Cerebellar cortex (tissue), 1 donor: ENCODE results near the gene TFB1M.
"Not testable (repeated sequence)": the region's sequence is repeated elsewhere in the genome, so short reads cannot be mapped to it uniquely, and the experiment has no call there.

ENCODE experiments used
- DNase-seq: peaks from one replicate; pipeline ENCODE4 v3.0.0-alpha.2; 2015; ENCODE audit warnings: low spot score

Gene TFB1M

DNA sequence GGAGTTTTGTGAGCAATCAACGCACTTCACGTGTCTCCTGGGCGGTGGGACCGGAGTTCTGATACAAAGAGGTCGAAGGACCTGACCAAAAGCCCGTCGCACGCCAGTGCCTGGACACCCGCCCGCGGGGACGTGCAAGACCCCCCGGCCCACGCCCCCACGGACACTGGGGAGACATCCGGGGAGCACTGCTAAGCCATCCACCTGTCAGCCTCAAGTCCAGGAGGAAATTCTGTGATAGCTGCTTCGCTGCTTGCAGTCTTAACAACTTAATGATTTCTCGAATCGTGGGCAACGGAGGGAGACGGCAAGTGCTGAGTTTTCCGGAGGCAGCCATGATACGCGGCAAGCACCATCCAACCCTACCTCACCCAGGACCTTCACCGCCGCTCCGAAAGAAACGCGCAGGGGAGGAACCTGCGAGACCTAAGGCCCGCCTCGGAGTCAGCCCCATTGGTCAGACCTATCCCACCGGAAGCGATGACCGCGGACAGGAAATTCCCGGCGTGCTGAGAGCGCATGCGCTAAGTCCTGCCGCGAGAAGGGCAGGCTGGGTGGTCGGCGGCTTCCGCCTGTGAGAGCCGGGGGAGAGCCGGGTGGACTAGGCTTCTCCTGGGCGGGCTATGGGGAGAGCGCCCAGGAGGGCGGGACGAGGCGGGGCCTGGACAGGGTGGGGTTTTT, at the start of gene TFB1M:
Gene TFB1M, minus strand, starts transcription at position 393 of the 681 bp plus-strand sequence. Its CDS starts 56 bp downstream, at position 337.
- peak; percentile 99 for DNase-seq

DNA sequence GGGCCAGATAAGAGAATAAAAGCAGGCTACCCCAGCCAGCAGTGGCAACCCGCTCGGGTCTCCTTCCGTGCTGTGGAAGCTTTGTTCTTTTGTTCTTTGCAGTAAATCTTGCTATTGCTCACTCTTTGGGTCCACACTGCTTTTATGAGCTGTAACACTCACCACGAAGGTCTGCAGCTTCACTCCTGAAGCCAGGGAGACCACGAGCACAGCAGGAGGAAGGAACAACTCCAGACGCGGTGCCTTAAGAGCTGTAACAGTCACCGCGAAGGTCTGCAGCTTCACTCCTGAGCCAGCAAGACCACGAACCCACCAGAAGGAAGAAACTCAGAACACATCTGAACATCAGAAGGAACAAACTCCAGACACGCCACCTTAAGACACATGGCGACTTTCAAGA, 49.7 kb upstream of the TFB1M start:
- DNase-seq, result not testable (repeated sequence)

DNA sequence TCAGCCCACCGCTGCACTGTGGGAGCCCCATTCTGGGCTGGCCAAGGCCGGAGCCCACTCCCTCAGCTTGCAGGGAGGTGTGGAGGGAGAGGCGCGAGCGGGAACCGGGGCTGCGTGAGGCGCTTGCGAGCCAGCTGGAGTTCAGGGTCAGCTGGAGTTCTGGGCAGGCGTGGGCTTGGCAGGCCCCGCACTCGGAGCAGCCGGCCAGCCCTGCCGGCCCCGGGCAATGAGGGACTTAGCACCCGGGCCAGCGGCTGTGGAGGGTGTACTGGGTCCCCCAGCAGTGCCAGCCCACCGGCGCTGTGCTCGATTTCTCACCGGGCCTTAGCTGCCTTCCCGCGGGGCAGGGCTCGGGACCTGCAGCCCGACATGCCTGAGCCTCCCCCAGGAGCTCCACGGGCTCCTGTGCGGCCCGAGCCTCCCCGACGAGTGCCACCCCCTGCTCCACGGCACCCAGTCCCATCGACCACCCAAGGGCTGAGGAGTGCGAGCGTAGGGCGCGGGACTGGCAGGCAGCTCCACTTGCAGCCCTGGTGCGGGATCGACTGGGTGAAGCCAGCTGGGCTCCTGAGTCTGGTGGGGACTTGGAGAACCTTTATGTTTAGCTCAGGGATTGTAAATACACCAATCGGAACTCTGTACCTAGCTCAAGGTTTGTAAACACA, 48.8 kb upstream of the TFB1M start:
- DNase-seq, result not testable (repeated sequence)

DNA sequence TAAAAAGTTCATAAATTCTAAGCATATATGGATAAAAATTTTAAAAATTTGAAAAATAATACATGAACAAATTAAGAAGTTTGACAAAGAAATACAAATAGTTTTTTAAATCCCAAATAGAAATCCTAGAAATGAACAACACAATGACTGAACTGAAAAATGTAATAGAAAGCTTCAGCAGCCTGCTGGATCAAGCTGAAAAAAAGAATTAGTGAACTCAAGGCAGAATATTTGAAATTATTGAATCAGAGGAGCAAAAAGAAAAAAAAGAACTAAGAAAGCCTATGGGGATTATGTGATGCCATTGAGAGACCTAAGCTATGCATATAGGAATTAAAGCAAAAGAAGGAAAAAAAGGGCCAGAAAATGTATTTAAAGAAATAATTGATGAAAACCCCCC, 39.9 kb upstream of the TFB1M start:
- no peak for DNase-seq

DNA sequence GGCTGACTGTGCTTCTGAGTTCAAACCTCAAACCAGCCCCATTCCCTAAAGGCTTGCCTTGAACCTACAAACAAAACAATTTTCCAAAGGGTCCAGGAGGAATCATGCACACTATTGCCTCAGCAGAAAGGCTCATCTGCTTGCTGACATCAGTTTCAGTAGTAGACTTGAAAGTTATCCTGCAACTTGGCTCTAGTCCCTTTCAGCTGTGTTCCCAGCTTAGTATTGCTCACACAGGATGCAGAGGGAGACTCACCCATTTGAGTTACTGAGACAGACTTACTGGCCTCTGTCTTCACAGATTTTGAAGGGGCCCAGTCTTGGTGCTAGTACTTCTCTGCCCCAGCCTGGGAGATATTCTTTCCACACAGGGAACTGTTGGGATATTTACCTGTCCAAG, 38.5 kb upstream of the TFB1M start:
- no peak for DNase-seq

DNA sequence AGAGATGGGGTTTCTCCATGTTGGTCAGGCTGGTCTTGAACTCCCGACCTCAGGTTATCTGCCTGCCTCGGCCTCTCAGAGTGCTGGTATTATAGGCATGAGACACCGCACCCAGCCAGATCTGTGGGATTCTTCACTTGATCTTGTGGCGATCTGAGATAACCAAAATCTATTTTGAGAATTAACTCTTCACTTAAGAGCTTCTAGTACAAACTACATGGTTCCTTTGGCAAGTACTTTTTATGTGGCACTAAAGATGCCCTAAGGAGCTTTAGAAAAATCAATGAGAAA, 37.8 kb upstream of the TFB1M start:
- no peak for DNase-seq

DNA sequence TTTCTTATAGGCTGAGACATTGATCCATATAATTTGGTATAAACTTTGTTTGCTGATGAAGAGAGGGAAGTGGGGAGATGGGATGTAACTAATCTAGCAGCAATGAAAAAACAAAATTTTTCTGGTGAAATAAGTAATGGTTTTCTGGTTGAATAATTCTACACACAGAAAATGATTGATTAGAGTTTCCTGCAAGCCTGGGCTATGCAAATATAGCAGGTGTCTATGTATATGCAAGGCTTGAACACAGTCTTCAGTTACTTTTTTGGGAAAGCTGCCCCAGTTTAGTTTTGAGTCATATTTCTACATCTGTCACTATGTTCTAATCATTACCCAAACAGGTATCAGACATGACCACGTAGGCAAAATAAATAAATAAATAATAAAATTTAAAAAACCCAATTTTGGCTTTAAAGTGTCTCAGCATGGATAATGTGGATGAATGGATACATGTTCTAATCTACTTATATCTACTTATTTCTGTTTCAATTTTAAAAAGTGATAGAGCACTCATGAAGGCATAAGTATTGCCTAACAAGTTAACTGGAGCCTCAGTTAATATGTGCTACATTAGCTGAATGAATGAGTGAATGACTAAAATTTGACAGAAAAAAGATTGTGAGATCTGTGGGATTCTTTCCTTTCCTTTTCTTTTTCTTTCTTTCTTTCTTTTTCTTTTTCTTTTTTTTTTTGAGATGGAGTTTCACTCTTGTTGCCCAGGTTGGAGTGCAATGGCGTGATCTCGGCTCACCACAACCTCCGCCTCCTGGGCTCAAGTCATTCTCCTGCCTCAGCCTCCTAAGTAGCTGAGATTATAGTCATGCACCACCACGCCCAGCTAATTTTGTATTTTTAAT, 37.2 kb upstream of the TFB1M start:
- no peak for DNase-seq

DNA sequence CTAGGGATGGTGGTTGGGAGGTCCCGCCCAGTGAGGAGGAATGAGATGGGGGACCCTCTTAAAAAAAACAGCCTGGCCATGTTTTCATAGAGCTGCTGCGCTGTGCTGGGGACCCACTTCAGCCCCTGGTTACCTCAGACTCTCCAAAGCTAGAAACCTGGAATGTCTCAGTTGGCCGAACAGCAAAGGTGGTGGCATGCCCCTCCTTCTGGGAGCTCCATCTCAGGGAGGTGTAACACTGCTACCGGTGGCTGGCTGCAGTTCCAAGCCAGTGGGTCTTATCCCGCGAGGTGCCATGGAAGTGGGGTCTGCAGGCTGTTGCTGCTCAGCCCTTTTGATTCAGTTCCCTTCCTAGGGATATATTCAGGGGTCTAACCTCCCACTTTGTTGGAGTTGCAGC, 35.7 kb upstream of the TFB1M start:
- DNase-seq, result no peak

DNA sequence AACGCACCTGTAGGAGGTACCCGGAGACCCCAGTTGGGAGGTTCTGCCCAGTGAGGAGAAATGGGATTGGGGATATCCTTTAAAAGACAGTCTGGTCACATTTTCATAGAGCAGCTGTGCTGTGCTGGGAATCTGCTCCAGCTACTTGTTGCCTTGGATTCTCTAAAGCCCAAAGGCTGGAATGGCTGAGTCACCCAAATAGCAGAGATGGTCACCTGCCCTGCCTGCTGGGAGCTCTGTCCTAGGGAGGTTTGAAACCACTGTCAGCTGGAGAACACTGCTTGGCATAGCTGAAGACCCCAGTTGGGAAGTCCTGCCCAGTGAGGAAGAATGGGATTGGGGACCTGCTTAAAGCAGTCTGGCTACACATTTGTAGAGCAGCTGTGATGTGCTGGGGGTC, 34.8 kb upstream of the TFB1M start:
- DNase-seq, result no peak

DNA sequence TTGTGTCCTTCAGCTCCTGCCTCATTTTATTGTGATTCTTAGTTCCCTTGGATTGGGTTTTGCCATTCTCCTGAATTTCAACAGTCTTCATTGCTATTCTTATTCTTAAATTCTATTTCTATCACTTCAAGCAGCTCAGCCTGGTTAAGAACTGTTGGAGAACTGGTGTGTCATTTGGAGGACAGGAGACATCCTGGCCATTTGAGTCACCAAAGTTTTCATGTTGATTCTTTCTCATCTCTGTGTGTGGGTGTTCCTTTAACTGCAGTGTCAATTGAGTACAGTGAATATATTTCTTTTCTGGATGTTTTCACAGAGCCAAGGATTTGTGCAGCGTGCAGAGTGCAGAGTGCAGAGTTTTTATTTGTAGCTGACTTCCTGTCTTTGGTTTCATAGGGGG, 33.5 kb upstream of the TFB1M start:
- no peak for DNase-seq

DNA sequence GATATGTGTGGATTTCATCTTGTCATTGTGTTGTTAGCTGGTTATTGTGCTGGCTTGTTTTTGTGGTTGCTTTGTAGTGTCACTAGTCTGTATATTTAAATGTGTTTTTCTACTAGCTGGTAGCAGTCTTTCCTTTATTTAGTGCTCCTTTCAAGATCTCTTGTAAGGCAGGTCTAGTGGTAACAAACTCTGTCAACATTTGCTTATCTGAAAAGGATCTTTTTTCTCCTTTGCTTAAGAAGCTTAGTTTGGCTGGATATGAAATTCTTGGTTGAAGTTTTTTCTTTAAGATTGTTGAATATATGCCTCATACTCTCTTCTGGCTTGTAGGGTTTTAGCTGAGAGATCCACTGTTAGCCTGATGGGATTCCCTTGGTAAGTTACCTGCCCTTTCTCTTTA, 32.7 kb upstream of the TFB1M start:
- DNase-seq, result no peak

DNA sequence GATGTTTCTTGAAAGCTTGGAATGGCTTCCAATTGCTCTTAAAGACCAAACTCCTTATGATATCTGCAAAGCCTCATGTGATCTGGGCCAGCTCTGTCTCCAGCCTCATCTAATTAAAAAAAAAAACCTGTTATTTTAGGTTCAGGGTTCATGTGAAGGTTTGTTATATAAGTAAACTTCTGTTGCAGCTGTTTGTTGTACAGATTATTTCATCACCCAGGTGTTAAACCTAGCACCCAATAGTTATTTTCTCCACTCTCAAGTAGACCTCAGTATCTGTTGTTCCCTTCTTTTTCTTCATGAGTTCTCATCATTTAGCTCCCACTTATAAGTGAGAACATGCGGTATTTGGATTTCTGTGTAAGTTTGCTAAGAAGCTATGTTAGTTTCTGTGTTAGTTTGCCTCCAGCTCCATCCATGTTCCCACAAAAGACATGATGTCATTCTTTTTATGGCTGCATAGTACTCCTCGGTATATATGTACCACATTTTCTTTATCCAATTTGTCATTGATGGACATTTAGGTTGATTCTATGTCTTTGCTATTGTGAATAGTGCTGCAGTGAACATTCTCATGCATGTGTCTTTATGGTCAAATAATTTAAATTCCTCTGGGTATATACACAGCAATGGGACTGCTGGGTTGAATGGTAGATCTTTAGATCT, 30.2 kb upstream of the TFB1M start:
- no peak for DNase-seq

DNA sequence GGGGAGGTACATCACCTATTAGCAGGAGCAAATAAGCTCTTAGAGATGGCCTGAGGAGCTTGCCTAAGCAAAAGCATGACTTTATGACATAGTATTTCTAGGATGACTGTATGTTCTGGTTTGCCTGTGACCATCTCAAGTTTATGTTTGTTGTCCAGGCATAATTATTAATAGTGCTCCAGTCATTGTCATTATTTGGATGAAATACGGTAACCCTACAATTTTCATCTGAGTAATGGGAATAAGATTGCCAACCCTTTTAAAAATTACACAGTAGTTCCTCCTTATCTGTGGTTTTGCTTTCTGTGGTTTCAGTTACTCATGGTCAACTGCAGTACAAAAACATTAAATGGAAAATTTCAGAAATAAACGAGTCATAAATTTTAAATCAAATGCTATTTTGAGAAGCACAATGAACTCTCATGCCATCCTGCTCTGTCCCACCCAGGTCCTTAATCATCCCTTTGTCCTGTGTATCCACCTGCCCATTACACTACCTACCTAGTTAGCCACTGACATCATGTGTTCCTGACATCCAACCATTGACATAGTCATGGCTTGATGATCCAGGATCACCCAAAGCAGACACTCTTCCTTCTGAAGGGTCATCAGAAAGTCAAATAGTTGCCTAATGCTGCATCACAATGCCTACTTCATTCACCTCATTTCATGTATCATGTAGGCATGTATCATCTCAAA, 27.0 kb upstream of the TFB1M start:
- DNase-seq, result no peak

DNA sequence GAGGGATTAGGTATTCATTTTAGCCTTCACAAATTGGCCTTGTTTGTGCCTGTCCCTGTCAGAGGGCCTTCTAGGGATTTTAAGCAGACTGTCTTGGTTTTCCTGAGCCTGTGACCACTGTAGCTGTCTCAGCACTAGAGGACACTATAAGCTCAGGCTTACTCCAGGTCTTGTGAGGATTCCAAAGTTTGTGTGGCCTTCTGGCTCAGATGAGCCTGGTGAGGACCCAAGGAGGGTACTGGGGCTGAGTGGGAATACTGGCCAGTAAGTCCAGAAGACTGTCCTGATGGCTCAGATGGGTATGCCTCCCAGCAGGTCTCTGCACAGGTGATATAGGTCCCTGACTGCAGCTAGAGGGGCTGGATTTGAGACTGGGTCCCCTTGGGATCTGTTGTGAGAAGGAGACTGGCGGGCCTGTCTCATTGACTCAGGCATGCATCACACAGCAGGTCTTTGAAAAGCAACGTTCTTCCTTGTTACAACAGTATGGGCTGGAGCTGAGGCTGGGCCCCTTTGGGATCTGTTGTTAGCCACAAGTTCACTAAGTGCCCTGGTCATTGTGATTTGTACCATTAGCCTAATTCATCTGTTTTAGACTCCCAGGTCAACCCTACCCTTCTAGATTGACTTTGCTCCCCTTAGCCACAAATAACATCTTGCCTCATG, 26.3 kb upstream of the TFB1M start:
- no peak for DNase-seq

DNA sequence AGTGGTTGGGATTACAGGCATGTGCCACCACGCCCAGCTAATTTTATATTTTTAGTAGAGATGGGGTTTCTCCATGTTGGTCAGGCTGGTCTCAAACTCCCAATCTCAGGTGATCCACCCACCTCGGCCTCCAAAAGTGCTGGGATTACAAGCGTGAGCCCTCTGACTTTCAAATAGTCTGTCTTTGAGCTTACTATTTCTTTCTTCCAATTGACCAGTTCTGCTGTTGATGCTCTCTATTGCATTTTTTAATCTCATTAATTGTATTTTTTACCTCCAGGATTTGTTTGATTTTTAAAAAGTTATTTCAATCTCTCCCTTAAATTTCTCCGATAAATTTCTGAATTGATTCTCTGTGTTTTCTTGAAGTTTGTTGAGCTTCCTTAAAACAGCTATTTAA, 25.6 kb upstream of the TFB1M start:
- not testable (repeated sequence) for DNase-seq

DNA sequence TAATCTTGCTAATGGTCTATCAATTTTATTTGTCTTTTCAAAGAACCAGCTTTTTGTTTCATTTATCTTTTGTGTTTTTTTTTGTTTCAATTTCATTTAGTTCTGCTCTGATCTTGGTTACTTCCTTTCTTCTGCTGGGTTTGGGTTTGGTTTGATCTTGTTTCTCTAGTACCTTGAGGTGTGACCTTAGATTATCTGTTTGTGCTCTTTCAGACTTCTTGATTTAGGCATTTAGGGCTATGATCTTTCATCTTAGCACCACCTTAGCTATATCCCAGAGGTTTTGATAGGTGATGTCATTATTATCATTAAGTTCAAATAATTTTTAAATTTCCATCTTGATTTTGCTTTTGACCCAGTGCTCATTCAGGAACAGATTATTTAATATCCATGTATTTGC, 24.0 kb upstream of the TFB1M start:
- DNase-seq, result not testable (repeated sequence)

DNA sequence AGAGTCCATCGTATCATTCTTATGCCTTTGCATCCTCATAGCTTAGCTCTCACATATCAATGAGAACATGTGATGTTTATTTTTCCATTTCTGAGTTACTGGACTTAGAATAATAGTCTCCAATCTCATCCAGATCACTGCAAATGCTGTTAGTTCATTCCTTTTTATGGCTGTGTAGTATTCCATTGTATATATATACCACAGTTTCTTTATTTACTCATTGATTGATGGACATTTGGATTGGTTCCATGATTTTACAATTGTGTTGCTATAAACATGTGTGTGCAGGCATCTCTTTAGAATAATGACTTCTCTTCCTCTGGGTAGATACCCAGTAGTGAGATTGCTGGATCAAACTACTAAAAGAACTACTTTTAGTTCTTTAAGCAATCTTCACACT, 21.0 kb upstream of the TFB1M start:
- no peak for DNase-seq

DNA sequence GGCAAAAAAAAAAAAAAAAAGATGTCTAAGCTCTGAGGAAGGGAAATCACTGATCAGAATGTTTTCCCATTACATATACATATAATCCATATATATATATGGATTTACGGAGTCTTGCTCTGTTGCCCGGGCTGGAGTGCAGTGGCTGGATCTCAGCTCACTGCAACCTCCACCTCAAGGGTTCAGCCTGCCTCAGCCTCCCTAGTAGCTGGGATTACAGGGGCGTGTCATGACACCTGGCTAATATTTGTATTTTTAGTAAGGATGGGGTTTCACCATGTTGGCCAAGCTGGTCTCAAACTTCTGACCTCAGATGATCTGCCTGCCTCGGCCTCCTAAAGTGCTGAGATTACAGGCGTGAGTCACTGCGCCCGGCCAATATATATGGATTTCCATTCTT, 19.8 kb upstream of the TFB1M start:
- not testable (repeated sequence) for DNase-seq

DNA sequence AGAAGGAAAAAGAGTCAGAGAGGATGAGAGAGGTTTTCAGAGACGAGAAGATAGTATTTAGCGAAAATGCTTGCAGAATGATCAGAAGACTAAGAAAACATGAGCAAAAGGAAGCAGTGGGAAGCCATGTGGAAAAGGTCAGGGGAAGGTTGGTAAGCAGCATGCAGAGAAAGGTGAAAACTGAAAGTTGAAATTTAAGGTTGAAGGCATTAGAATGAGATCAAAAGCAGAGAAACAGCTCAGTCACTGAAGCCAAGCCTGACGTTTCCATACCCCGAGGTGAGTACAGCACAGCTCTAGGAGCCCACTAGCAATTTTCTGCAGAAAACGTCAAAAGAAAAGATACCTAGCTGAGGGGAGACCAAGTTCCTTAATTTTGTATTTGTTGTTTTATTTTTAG, 19.1 kb upstream of the TFB1M start:
- no peak for DNase-seq

DNA sequence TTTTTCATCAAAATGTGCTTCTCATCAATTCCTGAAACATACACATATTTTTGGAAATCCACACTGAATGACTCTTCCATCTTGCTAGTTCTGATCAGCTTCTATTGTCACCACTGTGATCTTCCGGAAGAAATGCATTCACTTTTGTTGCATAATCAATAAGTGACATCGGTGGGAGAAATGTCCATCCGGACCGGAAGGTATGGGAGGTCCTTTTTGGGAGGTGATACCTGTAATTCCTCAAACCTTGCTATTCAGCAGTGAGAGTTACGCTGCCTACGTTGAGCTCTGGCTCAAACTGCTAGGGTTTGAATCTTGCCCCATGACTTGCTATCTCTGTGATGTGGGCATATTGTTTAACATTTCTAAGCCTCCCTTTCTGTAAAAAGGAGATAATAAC, 16.6 kb upstream of the TFB1M start:
- DNase-seq, result no peak

DNA sequence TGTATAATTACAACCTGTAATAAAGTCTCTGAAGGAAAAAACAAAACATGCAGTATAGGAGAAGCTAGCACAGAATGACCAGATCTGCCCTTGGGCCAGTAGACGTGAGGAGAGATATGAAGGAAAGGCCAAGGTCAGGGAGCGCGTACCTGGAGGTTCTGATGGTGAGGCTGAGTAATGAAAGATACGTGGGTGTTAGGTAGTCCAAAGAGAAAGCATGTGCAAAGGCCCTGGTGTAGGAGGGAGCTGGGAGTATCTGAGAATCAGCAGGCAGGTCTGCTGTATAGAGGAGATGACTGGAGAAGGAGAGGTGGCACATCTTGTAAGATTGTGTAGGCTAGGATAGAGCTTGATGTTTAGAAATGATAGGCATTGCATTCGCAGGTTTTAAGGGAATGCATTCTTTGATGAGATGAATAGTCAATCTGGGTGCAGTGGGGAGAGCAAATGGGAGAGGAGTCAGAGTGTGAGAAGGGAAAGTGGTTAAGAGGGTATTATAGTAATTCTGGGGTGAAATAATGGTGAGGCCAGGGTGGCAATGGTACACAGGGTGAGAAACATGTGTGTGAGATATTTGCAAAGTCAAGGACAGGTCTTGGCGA, 15.9 kb upstream of the TFB1M start:
- DNase-seq, result no peak
